Heart right ventricle (tissue), 16 donors: ENCODE measurements around the gene ZFYVE28. TPM values are rescaled to one million over a fixed set of nuclear protein-coding genes. Genes with fewer than 3 reads are reported as not detected.

Experiments used
- ATAC-seq, 8 donors: fragments of 200-7000 bp; cut with Tn5 transposase; one replicate each; pipeline ENCODE4 v1.9.1; 2020; ENCODE audit warnings: mild to moderate bottlenecking in 8 of 8, moderate library complexity in 8 of 8, moderate number of reproducible peaks in 1 of 8
- DNase-seq, 2 donors: peaks; one replicate each; pipeline ENCODE4 v3.0.0-alpha.2; 2020
- H3K27ac ChIP-seq, 10 donors: fragments of 200-600 bp; sonication (generic) in 2 of 10; one replicate each; pipeline versions ENCODE4 v1.5.0 to v1.8.0; 2020 to 2022; ENCODE audit warnings: mild to moderate bottlenecking in 3 of 10
- H3K27me3 ChIP-seq, 7 donors: fragments of 200-600 bp; one replicate each; pipeline ENCODE4 v1.8.0; 2021 to 2022; ENCODE audit warnings: mild to moderate bottlenecking in 2 of 7
- H3K36me3 ChIP-seq, 9 donors: fragments of 200-600 bp; sonication (generic) in 1 of 9; one replicate each; pipeline versions ENCODE4 v1.5.0 to v1.8.0; 2020 to 2022; ENCODE audit warnings: mild to moderate bottlenecking in 2 of 9
- H3K4me1 ChIP-seq, 9 donors: fragments of 200-600 bp; sonication (generic) in 1 of 9; one replicate each; pipeline versions ENCODE4 v1.5.0 to v1.8.0; 2020 to 2022; ENCODE audit warnings: mild to moderate bottlenecking in 4 of 9
- H3K4me3 ChIP-seq, 10 donors: fragments of 200-600 bp; sonication (generic) in 2 of 10; one replicate each; pipeline versions ENCODE4 v1.5.0 to v1.8.0; 2020 to 2022; ENCODE audit warnings: mild to moderate bottlenecking in 7 of 10, moderate library complexity in 2 of 10
- H3K9me3 ChIP-seq, 11 donors: fragments of 200-600 bp in 10 of 11; sonication (generic) in 2 of 11; one replicate each; pipeline versions ENCODE4 v1.5.0 to v1.8.0; 2013 to 2022; ENCODE audit warnings: mild to moderate bottlenecking in 2 of 11, control low read depth in 1 of 11, moderate library complexity in 1 of 11
- CTCF ChIP-seq, 9 donors: fragments of 200-600 bp; sonication (generic) in 2 of 9; IDR thresholded peaks; one replicate each; pipeline versions ENCODE4 v1.5.0 to v1.8.0; 2021 to 2022; ENCODE audit warnings: antibody characterized with exemption in 9 of 9, mild to moderate bottlenecking in 5 of 9, moderate library complexity in 1 of 9
- WGBS, 2 donors: extraction: QIAGEN DNeasy Blood & Tissue Kit; methylation state at CpG; one replicate each; pipeline ENCODE4 v1.1.7; 2013; ENCODE audit warnings: inconsistent platforms in 1 of 2; 5-methylcytosine and 5-hydroxymethylcytosine counted together
- intact Hi-C, 10 donors: fragments of 100-400 bp; cut with DNase I; formaldehyde crosslinking; loops; one replicate each; pipeline versions ENCODE4 v1.11.1 to v1.14.2; 2022
- polyA plus RNA-seq, 2 donors: library from polyadenylated mRNA; stranded (reverse); fragments of 200-250 nt; gene quantifications; one replicate each; pipeline ENCODE4 v1.2.3, GENCODE V29; 2013
- total RNA-seq, 10 donors: library from RNA; stranded (reverse); fragmentation: NEBNext Ultra II Directional in 3 of 10; extraction: Animal tissue kit (Norgen Biotek cat#: 25700) in 3 of 10; gene quantifications; one replicate each; pipeline versions ENCODE4 v1.2.1 to v1.2.4, GENCODE V29; 2021 to 2023
- donor health status: Arrhythmogenic right ventricular cardiomyopathy.
- donor health status: ischemic (EF 13 %, LVEDD 7.1; RV severe dilation, severe dysfunction).
- donor health status: healthy with polysubstance abuse.
- donor health status: DM: no; HTN: yes; CAD: no.
- donor health status: DM: no; HTN: no; CAD: no.
- donor health status: ischemic (EF 25% LVEDD 6.9; RV normal size, moderate dysfunction).
- donor health status: ischemic (EF 25% LVEDD 5.7; RV mildly dilated, moderate dysfunction).
- donor health status: healthy.
- donor health status: DM: yes; HTN: yes; CAD: no.
- donor health status: Ischemic cardiomyopathy.
- donor health status: ischemic (EF 35%, LVEDD 5.7; RV mildly dilated, moderate dysfunction).
- donor health status: nonischemic (EF 11% LVEDD 7.7; RV severe dilation, severe dysfunction).
- donor health status: DM: yes; HTN: yes; CAD: no.
- donor health status: PGD.
- donor health status: ischemic (EF 29% LVEDD 5.4; RV normal size, mild dysfunction).
- donor health status: nonischemic (EF 23%, LVEDD 6.1; RV moderate dilation, normal function).

ZFYVE28 gene
- total and polyA plus RNA-seq, 12 donors = 2.3 to 9.9 (median 3.5) TPM

- no peaks in the 10 kb centered on the region for H3K4me1 ChIP-seq
- intact Hi-C loops = no loop called here
- peak in 2 of 8 donors; percentile 30 to 41 for ATAC-seq
Observed at GRCh38 chr4:2372488-2373030, 45.9 kb downstream of the ZFYVE28 start.

GRCh38 chr4:2371765-2372487 lies 46.5 kb downstream of the ZFYVE28 start:
- Histone ChIP-seq H3K36me3 (peaks cover 0 to 4% (median 0%) of the 10 kb centered on the region in 9 donors), H3K9me3 (peaks cover 0 to 10% (median 5%) of the 10 kb centered on the region in 11 donors), H3K4me1 (no peaks in the 10 kb centered on the region), H3K27ac (no peak overlapping the region), H3K4me3 (no peak overlapping the region), H3K27me3 (no peaks in the 10 kb centered on the region)
- no peak for DNase-seq
- intact Hi-C loops = no loop called here
- peak in 1 of 8 donors; percentile 24 for ATAC-seq
- 77 to 78% methylated on average over 27 of the region's 27 CpGs for WGBS, 2 donors
- TF ChIP-seq CTCF (IDR thresholded peaks at IDR 0.05) = no peak

More at GRCh38 chr4:2372488-2373030, 45.9 kb downstream of the ZFYVE28 start:
- DNase-seq = no peak
- 87 to 88% methylated on average over 14 of the region's 14 CpGs for WGBS, 2 donors
- Histone ChIP-seq H3K9me3 (peaks cover 0 to 10% (median 5%) of the 10 kb centered on the region in 11 donors), H3K36me3 (peaks cover 0 to 4% (median 0%) of the 10 kb centered on the region in 9 donors), H3K27me3 (no peaks in the 10 kb centered on the region), H3K4me3 (no peak overlapping the region), H3K27ac (no peak overlapping the region)
- no peak for TF ChIP-seq CTCF (IDR thresholded peaks at IDR 0.05)

GRCh38 chr4:2370597-2371320 lies 47.7 kb downstream of the ZFYVE28 start:
- peaks cover 0 to 10% (median 5%) of the 10 kb centered on the region in 11 donors for H3K9me3 ChIP-seq
- no peak overlapping the region for H3K27ac ChIP-seq
- DNase-seq (no peak), ATAC-seq (no peak)
- no peak overlapping the region for H3K4me3 ChIP-seq
- no peaks in the 10 kb centered on the region for H3K27me3 ChIP-seq
- peaks cover 0 to under 1% (median 0%) of the 10 kb centered on the region in 9 donors for H3K4me1 ChIP-seq
- no peak for TF ChIP-seq CTCF (IDR thresholded peaks at IDR 0.05)
- 88 to 90% methylated on average over 26 of the region's 26 CpGs for WGBS, 2 donors
- intact Hi-C loops = no loop called here
- peaks cover 0 to 4% (median 0%) of the 10 kb centered on the region in 9 donors for H3K36me3 ChIP-seq

- H3K9me3 ChIP-seq = peaks cover 0 to 10% (median 5%) of the 10 kb centered on the region in 11 donors
- ATAC-seq (no peak), DNase-seq (no peak)
- WGBS, 2 donors = 96 to 97% methylated on average over 4 of the region's 4 CpGs
- TF ChIP-seq CTCF (IDR thresholded peaks at IDR 0.05) = no peak
- H3K27ac ChIP-seq = no peak overlapping the region
- H3K4me1 ChIP-seq = peaks cover 0 to 19% (median 8%) of the 10 kb centered on the region in 9 donors
- H3K4me3 ChIP-seq = no peak overlapping the region
- no peaks in the 10 kb centered on the region for H3K27me3 ChIP-seq
- intact Hi-C loops = no loop called here
- peaks cover 0 to 4% (median 0%) of the 10 kb centered on the region in 9 donors for H3K36me3 ChIP-seq
Observed at GRCh38 chr4:2368746-2369437, 49.6 kb downstream of the ZFYVE28 start.
